OCI-LY1 (cell line): ENCODE data around the gene TOR2A.

ENCODE experiments used
- CTCF ChIP-seq: fragments of 200-600 bp; sonication (generic), shearing (Covaris generic); IDR thresholded peaks from 2 replicates; pipeline ENCODE4 v1.5.1; 2017; ENCODE audit warnings: mild to moderate bottlenecking, antibody characterized with exemption, low read length, moderate library complexity, mixed read lengths
- EZH2 ChIP-seq: fragments of 200-600 bp; sonication (generic), shearing (Covaris generic); IDR thresholded peaks from 2 replicates; pipeline ENCODE4 v1.8.0; 2017; ENCODE audit warnings: borderline replicate concordance, mixed run types, mild to moderate bottlenecking, antibody characterized with exemption, low read length, moderate library complexity, mixed read lengths

GRCh38 chr9:127694890-127695720 is 40.0 kb downstream of the TOR2A start:
- TF ChIP-seq CTCF (no peak), EZH2 (no peak)
